Measurements from ENCODE around the gene KANSL3.

- no peak for TF ChIP-seq POLR2A (IDR thresholded peaks at IDR 0.05)
- TF ChIP-seq POLR2AphosphoS5 (IDR thresholded peaks at IDR 0.05), result no peak
- TF ChIP-seq CTCF (IDR thresholded peaks at IDR 0.05), result no peak
- no peak for TF ChIP-seq EP300 (IDR thresholded peaks at IDR 0.05)
Measured at GRCh38 chr2:96618596-96619283, 19.4 kb downstream of the KANSL3 start.
